Activated T-helper 1 cell treated with anti-CD3 and anti-CD28 coated beads, Interleukin-2, amount 50 U/mL, for 16 hours (primary cell): ENCODE measurements around the gene CALHM4.

Experiments used
- DNase-seq, 2 donors: peaks; one replicate each; pipeline ENCODE4 v3.0.0-alpha.2; 2020; ENCODE audit warnings: low read depth in 1 of 2, low spot score in 1 of 2

Gene CALHM4

GRCh38 chr6:116553451-116553850 is at the start of gene CALHM4:
Gene CALHM4 (plus strand): TSS chr6:116553751. CDS start chr6:116553794, 43 bp downstream.
- no peak for DNase-seq

- DNase-seq, result no peak
Measured at GRCh38 chr6:116507324-116507723, 46.2 kb upstream of the CALHM4 start.

GRCh38 chr6:116508527-116508926 is 45.0 kb upstream of the CALHM4 start:
- no peak for DNase-seq

- no peak for DNase-seq
Measured at GRCh38 chr6:116511424-116512110, 42.0 kb upstream of the CALHM4 start, which contains the start of gene CALHM5. Gene CALHM5 (plus strand): TSS chr6:116511639. CDS start chr6:116511697, 58 bp downstream.

GRCh38 chr6:116512111-116512559 is 41.4 kb upstream of the CALHM4 start:
- DNase-seq, result no peak

- no peak for DNase-seq
Measured at GRCh38 chr6:116512734-116513133, 40.8 kb upstream of the CALHM4 start.

GRCh38 chr6:116513224-116513875 is 40.2 kb upstream of the CALHM4 start:
- no peak for DNase-seq

GRCh38 chr6:116514111-116514510 is 39.4 kb upstream of the CALHM4 start:
- no peak for DNase-seq

GRCh38 chr6:116515141-116515540 is 38.4 kb upstream of the CALHM4 start:
- DNase-seq, result no peak

GRCh38 chr6:116518621-116519368 is 34.8 kb upstream of the CALHM4 start:
- DNase-seq, result no peak

GRCh38 chr6:116522896-116523295 is 30.7 kb upstream of the CALHM4 start:
- DNase-seq, result no peak

GRCh38 chr6:116524236-116524635 is 29.3 kb upstream of the CALHM4 start:
- no peak for DNase-seq

- DNase-seq, result no peak
Measured at GRCh38 chr6:116528133-116528532, 25.4 kb upstream of the CALHM4 start.

- no peak for DNase-seq
Measured at GRCh38 chr6:116528780-116529179, 24.8 kb upstream of the CALHM4 start.

- no peak for DNase-seq
Measured at GRCh38 chr6:116529466-116530290, 23.9 kb upstream of the CALHM4 start.

- no peak for DNase-seq
Measured at GRCh38 chr6:116530436-116530835, 23.1 kb upstream of the CALHM4 start.

GRCh38 chr6:116531675-116532570 is 21.6 kb upstream of the CALHM4 start:
- peak; percentile 9 to 31 for DNase-seq

GRCh38 chr6:116533233-116533957 is 20.2 kb upstream of the CALHM4 start:
- no peak for DNase-seq

- no peak for DNase-seq
Measured at GRCh38 chr6:116535109-116535508, 18.4 kb upstream of the CALHM4 start.
